Activated T-cell treated with anti-CD3 and anti-CD28 coated beads, Interleukin-2, amount 50 U/mL, for 24 hours (primary cell): ENCODE results near the gene DIS3L2.
"Not testable (repeated sequence)": the region's sequence is repeated elsewhere in the genome, so short reads cannot be mapped to it uniquely, and the experiment has no call there.

Experiments
- DNase-seq: peaks from one replicate; pipeline ENCODE4 v3.0.0-alpha.2; 2020
- H3K27ac Mint-ChIP-seq: 2 replicates; pipeline ENCODE4 v1.8.0; 2020; ENCODE audit warnings: mild to moderate bottlenecking, mixed read lengths
- H3K27me3 Mint-ChIP-seq: 2 replicates; pipeline ENCODE4 v1.8.0; 2020; ENCODE audit warnings: mixed read lengths
- H3K36me3 Mint-ChIP-seq: 2 replicates; pipeline ENCODE4 v1.8.0; 2020; ENCODE audit warnings: low read depth, mixed read lengths
- H3K4me1 Mint-ChIP-seq: 2 replicates; pipeline ENCODE4 v1.8.0; 2020; ENCODE audit warnings: low read depth, mixed read lengths
- H3K4me3 Mint-ChIP-seq: 2 replicates; pipeline ENCODE4 v1.8.0; 2020; ENCODE audit warnings: mild to moderate bottlenecking, moderate library complexity, mixed read lengths
- H3K9me3 Mint-ChIP-seq: 2 replicates; pipeline ENCODE4 v1.8.0; 2020; ENCODE audit warnings: mixed read lengths

Gene DIS3L2

DNA sequence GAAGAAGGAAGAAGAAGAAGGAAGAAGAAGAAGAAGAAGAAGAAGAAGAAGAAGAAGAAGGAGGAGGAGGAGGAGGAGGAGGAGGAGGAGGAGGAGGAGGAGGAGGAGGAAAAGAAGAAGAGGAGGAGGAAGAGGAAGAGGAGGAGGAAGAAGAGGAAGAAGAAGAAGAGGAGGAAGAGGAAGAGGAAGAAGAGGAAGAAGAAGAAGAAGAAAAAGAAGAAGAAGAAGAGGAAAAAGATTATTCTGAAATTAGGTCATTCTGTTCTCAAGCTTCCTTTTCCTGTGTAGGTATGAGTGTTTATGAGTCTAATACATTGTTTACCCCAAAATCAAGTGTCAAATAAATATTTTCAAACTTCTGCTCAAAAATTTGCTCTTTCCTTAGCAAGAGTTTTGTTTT is 423.5 kb downstream of the DIS3L2 start:
- not testable (repeated sequence) for H3K9me3 Mint-ChIP-seq, H3K4me1 Mint-ChIP-seq, H3K4me3 Mint-ChIP-seq, H3K27ac Mint-ChIP-seq, DNase-seq, H3K36me3 Mint-ChIP-seq
- peaks cover 59% of the 10 kb centered on the region for H3K27me3 Mint-ChIP-seq

DNA sequence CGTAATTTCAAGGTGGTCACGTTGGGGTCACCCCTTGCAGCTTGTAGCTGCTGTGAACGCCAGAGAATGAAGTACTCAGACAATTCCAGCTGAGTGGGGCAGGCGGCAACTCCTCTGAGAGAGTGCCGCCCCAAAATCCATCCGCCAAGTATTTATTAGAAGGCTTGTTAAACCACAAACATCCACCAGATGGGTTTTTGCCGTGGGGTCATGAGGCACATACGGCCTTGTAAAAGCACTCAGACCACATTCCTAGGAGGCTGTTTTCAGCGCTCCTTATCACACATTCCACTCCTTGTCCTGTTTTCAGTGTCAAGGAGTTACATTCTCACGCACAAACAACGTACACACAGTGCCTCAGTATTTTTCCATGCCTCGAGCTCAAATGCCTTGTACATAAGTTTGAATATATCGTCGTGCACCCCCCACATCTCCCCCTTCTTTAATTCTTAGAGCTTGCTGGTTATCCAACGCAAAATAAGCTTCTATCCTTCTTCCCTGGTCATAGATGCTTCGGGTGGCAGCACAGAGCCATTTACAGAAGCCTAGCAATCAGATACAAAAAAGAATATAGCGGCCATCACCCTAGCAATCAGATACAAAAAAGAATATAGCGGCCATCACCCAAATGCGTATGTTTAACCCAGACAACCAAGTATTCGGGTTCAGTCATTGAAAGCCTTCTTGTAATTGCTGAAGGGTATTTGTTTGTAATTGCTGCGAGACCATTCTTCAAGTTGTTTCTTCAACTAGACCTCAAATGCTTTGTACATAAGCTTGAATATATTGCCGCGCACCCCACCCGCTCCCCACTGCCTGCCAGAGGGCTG is 424.4 kb downstream of the DIS3L2 start:
- Mint-ChIP-seq H3K4me1 (no peaks in the 10 kb centered on the region), H3K36me3 (no peaks in the 10 kb centered on the region), H3K27ac (no peak overlapping the region), H3K27me3 (peaks cover 65% of the 10 kb centered on the region), H3K4me3 (no peak overlapping the region), H3K9me3 (no peaks in the 10 kb centered on the region)
- no peak for DNase-seq

DNA sequence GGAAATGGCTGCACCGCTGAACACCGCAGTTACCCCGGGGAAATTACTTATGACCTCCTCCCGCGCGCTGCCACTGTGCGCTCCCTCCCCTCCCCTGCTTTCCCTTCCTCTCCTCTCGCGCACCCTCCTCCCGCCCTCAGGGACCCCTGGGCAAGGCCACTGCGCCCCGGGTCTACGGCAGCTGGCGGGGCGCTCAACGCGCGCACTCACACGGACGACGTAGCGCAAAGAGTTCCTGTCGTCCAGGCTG is 424.9 kb downstream of the DIS3L2 start:
- Mint-ChIP-seq H3K9me3 (no peaks in the 10 kb centered on the region), H3K4me3 (no peak overlapping the region), H3K27ac (no peak overlapping the region), H3K4me1 (no peaks in the 10 kb centered on the region), H3K36me3 (no peaks in the 10 kb centered on the region), H3K27me3 (peaks cover 68% of the 10 kb centered on the region)
- DNase-seq, result no peak
